Breast epithelium (tissue), 4 donors: Measurements from ENCODE around the gene IKZF3. TPM values are rescaled to one million over a fixed set of nuclear protein-coding genes. Genes with fewer than 3 reads are reported as not detected.

Experiments
- DNase-seq, 2 donors: peaks; one replicate each; pipeline ENCODE4 v3.0.0-alpha.2; 2019; ENCODE audit warnings: low spot score in 2 of 2
- H3K27ac ChIP-seq, 2 donors: fragments of 200-600 bp; sonication (generic) in 1 of 2; one replicate each; pipeline ENCODE4 v1.5.1; 2016 to 2019; ENCODE audit warnings: mild to moderate bottlenecking in 1 of 2
- H3K27me3 ChIP-seq, 2 donors: fragments of 200-600 bp; sonication (generic) in 1 of 2; one replicate each; pipeline versions ENCODE4 v1.5.1 to v1.6.0; 2017 to 2019; ENCODE audit warnings: control low read depth in 1 of 2, mild to moderate bottlenecking in 1 of 2
- H3K36me3 ChIP-seq: fragments of 200-600 bp; one replicate; pipeline ENCODE4 v1.5.1; 2019
- H3K4me1 ChIP-seq, 2 donors: fragments of 200-600 bp; sonication (generic); one replicate each; pipeline ENCODE4 v1.5.1; 2016 to 2019; ENCODE audit warnings: control low read depth in 1 of 2
- H3K4me3 ChIP-seq, 3 donors: fragments of 200-600 bp; sonication (generic); 1 replicate in 2 of 3; 2 replicates in 1 of 3; pipeline ENCODE4 v1.5.1; 2016 to 2019; ENCODE audit warnings: mild to moderate bottlenecking in 3 of 3, moderate library complexity in 2 of 3
- H3K9me3 ChIP-seq, 2 donors: fragments of 200-600 bp; sonication (generic) in 1 of 2; one replicate each; pipeline ENCODE4 v1.5.1; 2016 to 2019; ENCODE audit warnings: control low read depth in 1 of 2
- POLR2A ChIP-seq: fragments of 450-650 bp; IDR thresholded peaks from one replicate; pipeline ENCODE4 v1.6.1; 2016; ENCODE audit warnings: antibody characterized with exemption, mild to moderate bottlenecking, moderate library complexity
- POLR2AphosphoS5 ChIP-seq, 3 donors: sonication (generic); formaldehyde crosslinking; IDR thresholded peaks; one replicate each; pipeline ENCODE4 v1.6.1; 2017; ENCODE audit warnings: antibody characterized with exemption in 3 of 3
- intact Hi-C: fragments of 100-400 bp; cut with DNase I; formaldehyde crosslinking; loops from one replicate; pipeline ENCODE4 v1.15.1; 2023; ENCODE audit warnings: low total_unique reads
- total RNA-seq, 3 donors: library from RNA; depleted of rRNA; stranded (reverse); fragments of >200 nt; gene quantifications; one replicate each; pipeline ENCODE4 v1.1.0, GENCODE V29; 2016
- TF ChIP-seq, protein P1 (sequence below), 3 donors: fragments of 450-650 bp; IDR thresholded peaks; one replicate each; pipeline ENCODE4 v1.5.1; 2016 to 2017; ENCODE audit warnings: antibody characterized with exemption in 3 of 3, mild to moderate bottlenecking in 3 of 3, moderate library complexity in 3 of 3

The IKZF3 gene
- total RNA-seq, 3 donors from 2014 or later = 1.8 to 4.8 (median 2.3) TPM

DNA sequence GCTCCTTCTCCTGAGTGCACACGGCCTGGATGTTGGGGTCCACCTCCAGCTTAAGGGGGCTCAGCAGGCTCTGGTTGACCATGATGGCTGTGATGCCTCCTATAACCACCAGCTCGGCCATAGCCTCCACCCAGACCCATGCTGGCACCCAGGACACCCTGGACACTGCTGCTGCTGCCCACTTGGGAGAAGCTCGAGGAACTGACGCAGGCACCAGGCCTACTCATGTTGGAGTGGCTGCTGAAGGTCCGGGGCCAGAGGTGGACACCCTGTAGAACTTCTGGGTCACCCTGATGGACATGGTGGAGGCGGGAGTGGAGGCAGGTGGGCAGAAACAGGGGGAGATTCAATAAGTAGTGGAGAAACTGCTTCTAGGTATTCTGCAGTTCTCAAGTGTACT is 28.0 kb downstream of the IKZF3 start:
- intact Hi-C loops = no loop called here

DNA sequence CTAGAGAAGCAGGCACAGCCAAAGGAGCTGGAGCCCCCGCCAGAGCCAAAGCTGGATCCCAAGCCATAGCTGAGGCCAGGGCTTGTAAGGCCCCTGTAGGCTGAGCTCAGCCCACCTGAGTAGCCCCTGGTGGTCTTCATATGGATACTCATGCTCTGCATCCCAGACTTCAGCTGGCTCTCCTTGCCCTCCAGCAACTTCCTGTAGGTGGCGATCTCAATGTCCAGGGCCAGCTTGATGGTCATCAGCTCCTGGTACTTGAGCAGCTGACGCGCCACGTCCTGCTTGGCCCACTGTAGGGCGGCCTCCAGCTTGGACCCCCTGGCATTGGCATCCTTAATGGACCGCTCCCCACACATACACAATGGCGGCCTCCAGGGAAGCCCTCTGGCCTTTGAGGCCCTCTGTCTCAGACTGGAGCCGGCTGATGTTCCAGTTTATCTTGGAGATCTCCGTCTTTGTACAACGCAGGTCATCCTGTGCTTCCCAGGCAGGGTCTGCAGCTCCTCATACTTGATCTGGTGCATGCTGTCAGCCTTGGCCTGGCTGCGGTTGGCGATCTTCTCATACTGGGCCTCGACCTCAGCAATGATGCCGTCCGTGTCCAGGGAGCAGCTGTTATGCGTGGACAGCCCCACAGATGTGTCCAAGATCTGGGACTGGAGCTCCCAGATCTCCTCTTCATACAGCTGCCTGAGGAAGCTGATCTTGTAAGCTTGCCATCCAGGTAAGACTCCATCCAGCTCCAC is 28.9 kb downstream of the IKZF3 start:
- TF ChIP-seq POLR2AphosphoS5 (IDR thresholded peaks at IDR 0.05) = no peak
- TF ChIP-seq, protein P1, sequence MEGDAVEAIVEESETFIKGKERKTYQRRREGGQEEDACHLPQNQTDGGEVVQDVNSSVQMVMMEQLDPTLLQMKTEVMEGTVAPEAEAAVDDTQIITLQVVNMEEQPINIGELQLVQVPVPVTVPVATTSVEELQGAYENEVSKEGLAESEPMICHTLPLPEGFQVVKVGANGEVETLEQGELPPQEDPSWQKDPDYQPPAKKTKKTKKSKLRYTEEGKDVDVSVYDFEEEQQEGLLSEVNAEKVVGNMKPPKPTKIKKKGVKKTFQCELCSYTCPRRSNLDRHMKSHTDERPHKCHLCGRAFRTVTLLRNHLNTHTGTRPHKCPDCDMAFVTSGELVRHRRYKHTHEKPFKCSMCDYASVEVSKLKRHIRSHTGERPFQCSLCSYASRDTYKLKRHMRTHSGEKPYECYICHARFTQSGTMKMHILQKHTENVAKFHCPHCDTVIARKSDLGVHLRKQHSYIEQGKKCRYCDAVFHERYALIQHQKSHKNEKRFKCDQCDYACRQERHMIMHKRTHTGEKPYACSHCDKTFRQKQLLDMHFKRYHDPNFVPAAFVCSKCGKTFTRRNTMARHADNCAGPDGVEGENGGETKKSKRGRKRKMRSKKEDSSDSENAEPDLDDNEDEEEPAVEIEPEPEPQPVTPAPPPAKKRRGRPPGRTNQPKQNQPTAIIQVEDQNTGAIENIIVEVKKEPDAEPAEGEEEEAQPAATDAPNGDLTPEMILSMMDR (IDR thresholded peaks at IDR 0.05) = no peak
- TF ChIP-seq POLR2A = no peak
- H3K36me3 ChIP-seq = no peaks in the 10 kb centered on the region
- peaks cover 9 to 22% of the 10 kb centered on the region in 2 donors for H3K9me3 ChIP-seq
- no peaks in the 10 kb centered on the region for H3K27me3 ChIP-seq
- H3K4me1 ChIP-seq = no peaks in the 10 kb centered on the region
- H3K27ac ChIP-seq = no peak overlapping the region
- DNase-seq = no peak
- H3K4me3 ChIP-seq = no peak overlapping the region
- intact Hi-C loops = no loop called here

More for the DNA sequence above, 28.0 kb downstream of the IKZF3 start:
- Histone ChIP-seq H3K27ac (no peak overlapping the region), H3K4me3 (no peak overlapping the region), H3K9me3 (peaks cover 9 to 22% of the 10 kb centered on the region in 2 donors), H3K4me1 (no peaks in the 10 kb centered on the region), H3K36me3 (no peaks in the 10 kb centered on the region), H3K27me3 (no peaks in the 10 kb centered on the region)
- no peak for DNase-seq
- TF ChIP-seq POLR2AphosphoS5 (IDR thresholded peaks at IDR 0.05) = no peak
- no peak for TF ChIP-seq POLR2A

DNA sequence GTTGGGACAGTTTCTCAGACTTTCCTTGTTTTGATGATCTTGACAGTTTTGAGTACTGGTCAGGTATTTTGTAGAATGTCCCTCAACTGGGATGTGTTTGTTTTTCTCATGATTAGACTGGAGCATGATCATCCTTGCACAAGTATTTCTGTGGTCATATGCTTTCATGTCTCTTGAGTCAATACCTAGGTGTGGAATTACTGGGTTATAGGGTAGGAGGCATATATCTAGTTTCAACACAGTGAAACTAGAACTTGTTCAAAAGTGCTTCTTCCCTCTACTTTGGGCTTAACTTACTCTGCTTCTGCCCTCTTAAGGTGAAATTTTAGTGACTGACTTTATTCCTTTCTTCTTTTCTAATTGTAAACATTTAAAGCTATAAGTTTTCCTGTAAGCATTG is 30.1 kb downstream of the IKZF3 start:
- Histone ChIP-seq H3K27me3 (no peaks in the 10 kb centered on the region), H3K27ac (no peak overlapping the region), H3K4me3 (no peak overlapping the region), H3K9me3 (peaks cover 9 to 22% of the 10 kb centered on the region in 2 donors), H3K4me1 (no peaks in the 10 kb centered on the region), H3K36me3 (no peaks in the 10 kb centered on the region)
- no peak for DNase-seq
- TF ChIP-seq POLR2A = no peak
- TF ChIP-seq, protein P1 (IDR thresholded peaks at IDR 0.05) = no peak
- intact Hi-C loops = no loop called here

DNA sequence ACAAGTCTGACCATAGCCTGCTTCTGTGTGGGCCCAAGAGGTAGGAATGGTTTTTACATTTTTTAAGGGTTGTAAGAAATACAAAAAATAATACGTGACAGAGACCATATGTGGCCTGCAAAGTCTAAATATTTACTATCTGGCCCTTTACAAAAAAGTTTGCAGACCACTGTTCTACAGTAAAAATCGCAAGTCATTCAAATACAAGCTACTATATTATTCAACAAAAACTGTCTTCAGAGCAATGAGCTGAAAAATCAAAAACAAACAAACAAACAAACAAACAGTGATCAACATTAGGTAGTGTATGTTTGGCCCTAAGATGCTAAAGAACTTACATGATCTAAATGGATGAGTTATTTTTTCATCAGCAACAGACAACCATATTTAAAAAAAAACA is 32.5 kb downstream of the IKZF3 start:
- intact Hi-C loops = no loop called here
- TF ChIP-seq, protein P1 (IDR thresholded peaks at IDR 0.05) = no peak
- TF ChIP-seq POLR2AphosphoS5 (IDR thresholded peaks at IDR 0.05) = no peak
- TF ChIP-seq POLR2A = no peak
- no peak overlapping the region for H3K4me3 ChIP-seq

DNA sequence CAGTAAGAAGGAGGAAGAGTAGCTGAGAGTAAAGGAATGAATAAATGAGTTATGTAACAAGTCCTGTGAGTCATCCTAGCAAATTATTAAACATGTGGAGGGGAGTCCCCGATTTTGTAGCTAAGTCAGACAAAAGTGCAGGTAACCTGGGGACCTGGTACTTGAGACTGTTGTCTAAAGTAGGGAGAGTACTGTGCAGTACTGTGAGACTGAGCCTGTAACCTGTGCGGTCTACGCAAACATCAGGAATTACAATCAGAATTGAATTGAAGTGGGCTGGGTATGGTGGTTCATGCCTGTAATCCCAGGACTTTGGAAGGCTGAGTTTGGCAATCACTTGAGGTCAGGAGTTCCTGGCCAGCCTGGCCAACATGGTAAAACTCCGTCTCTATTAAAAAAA is 35.7 kb downstream of the IKZF3 start:
- no peak for TF ChIP-seq POLR2AphosphoS5 (IDR thresholded peaks at IDR 0.05)
- DNase-seq = no peak
- H3K9me3 ChIP-seq = peaks cover 8 to 9% of the 10 kb centered on the region in 2 donors
- H3K27ac ChIP-seq = no peak overlapping the region
- H3K36me3 ChIP-seq = no peaks in the 10 kb centered on the region
- H3K4me3 ChIP-seq = no peak overlapping the region
- H3K27me3 ChIP-seq = peaks cover 0 to 3% of the 10 kb centered on the region in 2 donors
- intact Hi-C loops = no loop called here
- H3K4me1 ChIP-seq = no peaks in the 10 kb centered on the region

More for the DNA sequence above, 32.5 kb downstream of the IKZF3 start:
- DNase-seq = no peak
- Histone ChIP-seq H3K27ac (no peak overlapping the region), H3K27me3 (peaks cover 0 to under 1% of the 10 kb centered on the region in 2 donors), H3K36me3 (no peaks in the 10 kb centered on the region), H3K9me3 (peaks cover 0 to under 1% of the 10 kb centered on the region in 2 donors), H3K4me1 (no peaks in the 10 kb centered on the region)

DNA sequence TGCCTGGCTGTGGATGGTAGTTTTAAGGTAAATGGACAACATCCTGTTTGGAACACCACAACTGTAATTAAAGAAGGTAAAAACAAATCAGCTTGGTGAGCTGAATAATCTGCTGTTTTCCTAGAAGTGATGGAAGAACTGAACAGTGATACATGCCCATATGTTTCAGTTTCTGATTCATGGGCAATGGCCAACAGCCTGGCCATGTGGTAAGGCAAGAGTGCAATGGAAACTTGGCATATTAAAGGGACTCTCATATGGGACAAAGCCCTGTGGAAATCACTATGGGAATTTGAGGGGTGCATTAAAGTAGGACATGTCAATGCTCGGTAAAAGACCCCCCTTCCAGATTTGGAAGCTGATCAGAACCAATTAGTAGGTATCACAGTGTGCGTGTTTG is 37.8 kb downstream of the IKZF3 start:
- H3K9me3 ChIP-seq = peaks cover 11% of the 10 kb centered on the region in 2 donors
- H3K27ac ChIP-seq = no peak overlapping the region
- no peaks in the 10 kb centered on the region for H3K4me1 ChIP-seq
- no peak overlapping the region for H3K4me3 ChIP-seq
- no peak for DNase-seq
- TF ChIP-seq POLR2AphosphoS5 (IDR thresholded peaks at IDR 0.05) (no peak), POLR2A (no peak)
- TF ChIP-seq, protein P1 (IDR thresholded peaks at IDR 0.05) = no peak
- peaks cover 0 to 3% of the 10 kb centered on the region in 2 donors for H3K27me3 ChIP-seq
- H3K36me3 ChIP-seq = no peaks in the 10 kb centered on the region
- intact Hi-C loops = no loop called here
